A673 (cell line): ENCODE measurements around the gene RPS2. TPM values are rescaled to one million over a fixed set of nuclear protein-coding genes. Genes with fewer than 3 reads are reported as not detected.

ENCODE experiments used
- BruUV-seq: library from RNA; stranded (reverse); fragments of 400-500 nt; replicated peaks from 2 replicates; lab custom pipeline; 2021; lab: Mats Ljungman, UMichigan
- CTCF ChIA-PET: fragments of 300-600 bp; sonication (Branson Sonifier 250); formaldehyde crosslinking; loops from one replicate; lab custom pipeline; 2022; ENCODE audit warnings: antibody characterized with exemption; lab: Charles Lee
- POLR2A ChIA-PET: fragments of 300-600 bp; sonication (Branson Sonifier 250); formaldehyde crosslinking; loops from one replicate; lab custom pipeline; 2022; ENCODE audit warnings: antibody characterized with exemption; ENCODE audit not compliant: low non-redundant PET; lab: Charles Lee
- DNase-seq: peaks from one replicate; pipeline ENCODE4 v3.0.0-alpha.2; 2015; ENCODE audit warnings: low spot score
- H3K27ac ChIP-seq: fragments of 200-600 bp; sonication (generic); 2 replicates; pipeline ENCODE4 v1.5.1; 2016; ENCODE audit warnings: mixed run types, low read depth, mild to moderate bottlenecking, mixed read lengths, antibody characterized with exemption, low read length; ENCODE audit not compliant: poor library complexity, severe bottlenecking
- H3K27me3 ChIP-seq: fragments of 200-600 bp; sonication (generic); replicated peaks from 2 replicates; pipeline ENCODE4 v1.6.1; 2017; ENCODE audit warnings: mixed run types, low read depth, mild to moderate bottlenecking, mixed read lengths, antibody characterized with exemption, low read length; ENCODE audit not compliant: insufficient read depth, poor library complexity
- H3K36me3 ChIP-seq: fragments of 200-600 bp; sonication (generic); 2 replicates; pipeline ENCODE4 v1.6.1; 2016; ENCODE audit warnings: mixed run types, mild to moderate bottlenecking, mixed read lengths, antibody characterized with exemption, low read length; ENCODE audit not compliant: insufficient read depth, poor library complexity, severe bottlenecking
- H3K4me1 ChIP-seq: fragments of 200-600 bp; sonication (generic); 2 replicates; pipeline ENCODE4 v1.6.1; 2017; ENCODE audit warnings: mixed run types, mild to moderate bottlenecking, mixed read lengths, antibody characterized with exemption, low read length; ENCODE audit not compliant: insufficient read depth, poor library complexity, severe bottlenecking
- H3K4me3 ChIP-seq: fragments of 200-600 bp; sonication (generic); 2 replicates; pipeline ENCODE4 v1.5.1; 2016; ENCODE audit warnings: low read depth, mixed run types, mild to moderate bottlenecking, mixed read lengths, low read length; ENCODE audit not compliant: poor library complexity, severe bottlenecking
- H3K9me3 ChIP-seq: fragments of 200-600 bp; sonication (generic); 2 replicates; pipeline ENCODE4 v1.6.1; 2016; ENCODE audit warnings: mixed run types, low read depth, mild to moderate bottlenecking, mixed read lengths, antibody characterized with exemption, low read length; ENCODE audit not compliant: poor library complexity, severe bottlenecking
- CTCF ChIP-seq: fragments of 300-800, 200-600 bp; sonication (generic); conservative IDR thresholded peaks from 2 replicates; pipeline ENCODE4 v1.5.1; 2017; ENCODE audit warnings: low read depth, mild to moderate bottlenecking, antibody characterized with exemption, low read length, moderate library complexity, mixed read lengths
- EZH2 ChIP-seq: fragments of 200-600 bp; sonication (generic); IDR thresholded peaks from 2 replicates; pipeline ENCODE4 v1.6.1; 2017; ENCODE audit warnings: borderline replicate concordance, low read depth, mild to moderate bottlenecking, mixed read lengths, antibody characterized with exemption, low read length; ENCODE audit not compliant: poor library complexity, severe bottlenecking
- intact Hi-C: fragments of 100-400 bp; cut with micrococcal nuclease; formaldehyde crosslinking; loops from one replicate; pipeline ENCODE4 v1.10.0; 2022; ENCODE audit not compliant: unreplicated experiment
- total RNA-seq: library from RNA; stranded (reverse); gene quantifications from 2 replicates; pipeline ENCODE4 v1.2.3, GENCODE V29; 2021

Gene RPS2
- total RNA-seq, 1 experiment from 2014 or later, result 3,326 TPM

GRCh38 chr16:1933097-1933661 is 31.4 kb downstream of the RPS2 start:
- ChIA-PET CTCF (no interaction called here), POLR2A (interaction anchor here (0.6 kb wide), 1 partner anchor 16 kb away, joined by 19 read pairs; no protein-coding TSS in a partner anchor)
- H3K4me1 ChIP-seq, result peaks cover 5% of the 10 kb centered on the region
- no peaks in the 10 kb centered on the region for H3K27me3 ChIP-seq
- no TSS peak for BruUV-seq
- TF ChIP-seq CTCF (no peak), EZH2 (no peak)
- H3K4me3 ChIP-seq, result no peak overlapping the region
- DNase-seq, result no peak
- no peaks in the 10 kb centered on the region for H3K36me3 ChIP-seq
- intact Hi-C loops, result no loop called here
- no peaks in the 10 kb centered on the region for H3K9me3 ChIP-seq
- H3K27ac ChIP-seq, result no peak overlapping the region

GRCh38 chr16:1932050-1933028 is 32.3 kb downstream of the RPS2 start:
- intact Hi-C loops, result no loop called here
- peaks cover 5% of the 10 kb centered on the region for H3K4me1 ChIP-seq
- POLR2A ChIA-PET, result no interaction called here
- no peaks in the 10 kb centered on the region for H3K36me3 ChIP-seq
- no peak overlapping the region for H3K4me3 ChIP-seq
- DNase-seq, result no peak
- no peak; the same call in 1 of the 2 replicates for TF ChIP-seq CTCF
- TF ChIP-seq EZH2, result no peak
- no peaks in the 10 kb centered on the region for H3K9me3 ChIP-seq
- no TSS peak for BruUV-seq
- no peaks in the 10 kb centered on the region for H3K27me3 ChIP-seq
- no peak overlapping the region for H3K27ac ChIP-seq
- CTCF ChIA-PET, result no interaction called here

GRCh38 chr16:1930338-1930720 is 34.3 kb downstream of the RPS2 start:
- no peaks in the 10 kb centered on the region for H3K9me3 ChIP-seq
- ChIA-PET CTCF (no interaction called here), POLR2A (no interaction called here)
- intact Hi-C loops, result no loop called here
- no peaks in the 10 kb centered on the region for H3K36me3 ChIP-seq
- H3K27me3 ChIP-seq, result no peaks in the 10 kb centered on the region
- DNase-seq, result no peak
- no peak overlapping the region for H3K27ac ChIP-seq
- BruUV-seq, result no TSS peak
- peaks cover 5% of the 10 kb centered on the region for H3K4me1 ChIP-seq
- TF ChIP-seq CTCF (no peak), EZH2 (no peak)
- H3K4me3 ChIP-seq, result no peak overlapping the region
